Endothelial cell of hepatic sinusoid (primary cell): ENCODE results near the gene XKRX.

Experiments
- in situ Hi-C: cut with HindIII; loops from 2 replicates; pipeline ENCODE4 v1.10.0; 2017; ENCODE audit warnings: low sequenced_read_pairs

The XKRX gene

GRCh38 chrX:100904433-100904832, 24.3 kb downstream of the XKRX start:
- in situ Hi-C loops, result no loop called here

GRCh38 chrX:100895365-100896075, 33.2 kb downstream of the XKRX start:
- in situ Hi-C loops, result no loop called here

DNA sequence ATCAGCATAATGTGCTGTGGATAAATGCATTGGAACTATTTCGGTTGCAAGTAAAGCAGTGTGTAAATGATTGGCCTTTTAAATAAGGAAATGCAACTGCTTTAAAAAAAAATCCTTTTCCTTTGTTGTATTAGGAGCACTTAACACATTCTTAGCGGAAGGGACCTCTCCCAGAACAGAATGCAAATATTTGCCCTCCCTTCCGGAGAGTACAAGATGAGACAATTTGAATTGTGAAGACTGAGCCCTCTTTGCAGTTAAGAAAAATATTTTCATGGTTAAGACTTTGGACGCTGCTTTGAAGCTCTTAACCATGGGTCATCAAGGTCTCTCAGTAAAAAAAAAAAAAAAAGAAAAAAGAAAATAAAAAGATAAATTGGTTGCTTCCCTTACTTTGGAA, 45.1 kb downstream of the XKRX start:
- in situ Hi-C loops, result no loop called here

- in situ Hi-C loops, result no loop called here
Observed at GRCh38 chrX:100880368-100880767, 48.3 kb downstream of the XKRX start.

GRCh38 chrX:100874325-100874724, 54.4 kb downstream of the XKRX start, which contains the start of gene NOX1:
NOX1 (minus strand) TSS chrX:100874359; CDS start chrX:100874139, 220 bp downstream.
- in situ Hi-C loops, result no loop called here

GRCh38 chrX:100871594-100872560, 56.8 kb downstream of the XKRX start:
- in situ Hi-C loops, result no loop called here

GRCh38 chrX:100870527-100870926, 58.2 kb downstream of the XKRX start:
- in situ Hi-C loops, result no loop called here

DNA sequence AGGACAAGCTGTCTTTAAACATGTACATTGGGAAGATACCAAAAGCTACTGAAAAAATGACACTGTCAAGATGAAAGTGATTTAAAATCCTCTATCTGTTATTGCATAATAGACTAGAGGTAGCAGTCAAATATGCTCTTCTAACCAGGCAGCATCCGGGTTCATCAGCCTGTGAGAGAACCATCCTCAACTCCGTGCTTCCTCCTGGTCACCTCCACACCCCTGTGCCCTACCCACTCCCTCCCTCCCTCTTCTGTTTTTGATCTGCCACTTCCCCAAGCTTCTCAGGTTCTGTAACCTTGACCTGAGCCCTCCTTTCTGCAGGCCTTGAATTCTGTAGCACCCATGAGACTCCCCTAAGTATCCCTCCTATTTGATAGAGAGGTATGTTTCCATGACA, 60.4 kb downstream of the XKRX start:
- in situ Hi-C loops, result no loop called here

DNA sequence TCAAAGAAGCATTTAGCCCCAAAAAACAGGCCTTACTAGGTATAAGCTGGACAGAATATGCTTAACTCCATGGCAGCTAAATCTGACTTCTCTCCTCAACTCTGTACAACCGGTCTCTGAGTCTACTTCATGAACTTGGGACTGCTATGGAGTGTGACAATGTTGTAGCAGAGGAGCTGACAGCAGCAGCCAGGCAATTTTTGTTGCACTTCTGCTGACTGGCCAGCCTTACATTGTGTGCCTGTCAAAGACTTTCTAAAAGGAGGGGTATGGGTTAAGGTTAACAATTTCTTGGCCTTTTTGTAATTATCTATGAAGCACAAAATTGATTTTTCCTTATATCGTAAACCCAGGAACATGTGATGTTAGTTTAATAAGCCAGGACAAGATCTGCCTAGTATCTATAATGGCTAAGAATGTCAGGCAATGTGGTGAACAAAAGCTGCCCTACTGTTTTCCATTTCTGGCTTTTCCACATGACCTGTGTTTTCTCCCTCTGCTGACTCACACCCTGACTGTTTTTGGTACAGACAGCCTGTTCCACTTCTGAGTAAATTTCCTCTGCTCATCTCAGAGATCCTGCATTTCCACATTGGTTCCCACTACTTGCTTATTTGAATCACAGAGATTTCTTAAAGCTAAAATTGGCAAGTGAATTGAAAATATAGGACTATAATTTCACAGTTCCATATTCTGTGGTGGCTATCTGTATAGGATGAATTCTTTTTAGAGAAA, 63.9 kb downstream of the XKRX start:
- in situ Hi-C loops, result no loop called here
